H1 (cell line): Measurements from ENCODE around the gene TBC1D10A.

Experiments used
- CREB1 ChIP-seq: IDR thresholded peaks from 2 replicates; pipeline ENCODE4 v1.6.1; 2012; ENCODE audit warnings: inconsistent platforms
- EZH2 ChIP-seq: fragments of 200-600 bp; sonication (generic); IDR thresholded peaks from 2 replicates; pipeline ENCODE4 v1.7.1; 2012; ENCODE audit warnings: low read depth, mild to moderate bottlenecking, moderate library complexity, low read length, inconsistent platforms; ENCODE audit not compliant: severe bottlenecking
- FOSL1 ChIP-seq: IDR thresholded peaks from 2 replicates; pipeline ENCODE4 v1.6.1; 2011; ENCODE audit warnings: mild to moderate bottlenecking, low read depth, low read length, moderate library complexity; ENCODE audit not compliant: insufficient read depth
- HDAC6 ChIP-seq: IDR thresholded peaks from one replicate; pipeline ENCODE4 v1.7.1; 2012; ENCODE audit warnings: low read depth, mild to moderate bottlenecking, inconsistent platforms, low read length, moderate library complexity
- MAX ChIP-seq: IDR thresholded peaks from 2 replicates; pipeline ENCODE4 v1.6.1; 2012; ENCODE audit warnings: inconsistent platforms
- POLR2A ChIP-seq, 2 experiments: IDR thresholded peaks; 1 replicate in 1 of 2; 2 replicates in 1 of 2; pipeline ENCODE4 v1.6.1; 2011; ENCODE audit warnings: low read depth in 2 of 2, low read length in 2 of 2, mild to moderate bottlenecking in 2 of 2; ENCODE audit errors: control extremely low read depth in 1 of 2
- POLR2AphosphoS5 ChIP-seq: IDR thresholded peaks from 2 replicates; pipeline ENCODE4 v1.6.1; 2011; ENCODE audit warnings: low read depth, low read length
- POU5F1 ChIP-seq: IDR thresholded peaks from 2 replicates; pipeline ENCODE4 v1.6.1; 2011; ENCODE audit warnings: low read depth, mild to moderate bottlenecking, low read length, moderate library complexity
- SIN3A ChIP-seq, 2 experiments: IDR thresholded peaks in 1 of 2; conservative IDR thresholded peaks in 1 of 2; 2 replicates each; pipeline ENCODE4 v1.6.1; 2011 to 2012; ENCODE audit warnings: low read length in 2 of 2, improper control_type of control experiment in 1 of 2, low read depth in 1 of 2, mild to moderate bottlenecking in 1 of 2
- SUZ12 ChIP-seq: fragments of 200-600 bp; sonication (generic); IDR thresholded peaks from 2 replicates; pipeline ENCODE4 v1.6.1; 2012; ENCODE audit warnings: mild to moderate bottlenecking, inconsistent platforms, low read length, moderate library complexity, mixed read lengths
- TAF1 ChIP-seq: IDR thresholded peaks from 2 replicates; pipeline ENCODE4 v1.6.1; 2011; ENCODE audit warnings: mild to moderate bottlenecking, low read depth, low read length
- TF ChIP-seq, protein P1 (sequence below), 3 experiments: IDR thresholded peaks; 1 replicate in 2 of 3; 2 replicates in 1 of 3; pipeline versions ENCODE4 v1.5.1 to v1.6.1; 2011; ENCODE audit warnings: low read length in 3 of 3, mild to moderate bottlenecking in 3 of 3, inconsistent platforms in 2 of 3, low read depth in 1 of 3, moderate library complexity in 1 of 3; ENCODE audit not compliant: insufficient read depth in 1 of 3; ENCODE audit errors: control extremely low read depth in 1 of 3

- TF ChIP-seq TAF1: no peak
- TF ChIP-seq SUZ12: no peak
- TF ChIP-seq, protein P1, sequence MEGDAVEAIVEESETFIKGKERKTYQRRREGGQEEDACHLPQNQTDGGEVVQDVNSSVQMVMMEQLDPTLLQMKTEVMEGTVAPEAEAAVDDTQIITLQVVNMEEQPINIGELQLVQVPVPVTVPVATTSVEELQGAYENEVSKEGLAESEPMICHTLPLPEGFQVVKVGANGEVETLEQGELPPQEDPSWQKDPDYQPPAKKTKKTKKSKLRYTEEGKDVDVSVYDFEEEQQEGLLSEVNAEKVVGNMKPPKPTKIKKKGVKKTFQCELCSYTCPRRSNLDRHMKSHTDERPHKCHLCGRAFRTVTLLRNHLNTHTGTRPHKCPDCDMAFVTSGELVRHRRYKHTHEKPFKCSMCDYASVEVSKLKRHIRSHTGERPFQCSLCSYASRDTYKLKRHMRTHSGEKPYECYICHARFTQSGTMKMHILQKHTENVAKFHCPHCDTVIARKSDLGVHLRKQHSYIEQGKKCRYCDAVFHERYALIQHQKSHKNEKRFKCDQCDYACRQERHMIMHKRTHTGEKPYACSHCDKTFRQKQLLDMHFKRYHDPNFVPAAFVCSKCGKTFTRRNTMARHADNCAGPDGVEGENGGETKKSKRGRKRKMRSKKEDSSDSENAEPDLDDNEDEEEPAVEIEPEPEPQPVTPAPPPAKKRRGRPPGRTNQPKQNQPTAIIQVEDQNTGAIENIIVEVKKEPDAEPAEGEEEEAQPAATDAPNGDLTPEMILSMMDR (IDR thresholded peaks at IDR 0.05; ENCODE audit: control extremely low read depth in 1 of 3, insufficient read depth in 1 of 3, low read depth in 1 of 3, low read length in 3 of 3): no peak
- TF ChIP-seq EZH2: no peak
- no peak for TF ChIP-seq SIN3A (conservative IDR thresholded peaks at IDR 0.05 in 1 of 2, IDR thresholded peaks at IDR 0.05 in 1 of 2; ENCODE audit: low read depth in 1 of 2, low read length in 2 of 2)
- no peak for TF ChIP-seq POLR2AphosphoS5
- TF ChIP-seq MAX: no peak
- TF ChIP-seq POLR2A (IDR thresholded peaks at IDR 0.05; ENCODE audit: control extremely low read depth in 1 of 2, low read depth in 2 of 2, low read length in 2 of 2): no peak
- TF ChIP-seq CREB1: no peak
- TF ChIP-seq HDAC6: no peak
- no peak for TF ChIP-seq FOSL1
- no peak for TF ChIP-seq POU5F1
Measured at GRCh38 chr22:30309951-30310741, 16.6 kb downstream of the TBC1D10A start.
